Heart right ventricle (tissue), 16 donors: ENCODE results near the gene ZBTB40. TPM values are rescaled to one million over a fixed set of nuclear protein-coding genes. Genes with fewer than 3 reads are reported as not detected.
A peak's percentile ranks its signal among the peaks of the same experiment; 100 is the strongest.

Experiments used
- ATAC-seq, 8 donors: fragments of 200-7000 bp; cut with Tn5 transposase; one replicate each; pipeline ENCODE4 v1.9.1; 2020; ENCODE audit warnings: mild to moderate bottlenecking in 8 of 8, moderate library complexity in 8 of 8, moderate number of reproducible peaks in 1 of 8
- DNase-seq, 2 donors: peaks; one replicate each; pipeline ENCODE4 v3.0.0-alpha.2; 2020
- H3K27ac ChIP-seq, 10 donors: fragments of 200-600 bp; sonication (generic) in 2 of 10; one replicate each; pipeline versions ENCODE4 v1.5.0 to v1.8.0; 2020 to 2022; ENCODE audit warnings: mild to moderate bottlenecking in 3 of 10
- H3K27me3 ChIP-seq, 7 donors: fragments of 200-600 bp; one replicate each; pipeline ENCODE4 v1.8.0; 2021 to 2022; ENCODE audit warnings: mild to moderate bottlenecking in 2 of 7
- H3K36me3 ChIP-seq, 9 donors: fragments of 200-600 bp; sonication (generic) in 1 of 9; one replicate each; pipeline versions ENCODE4 v1.5.0 to v1.8.0; 2020 to 2022; ENCODE audit warnings: mild to moderate bottlenecking in 2 of 9
- H3K4me1 ChIP-seq, 9 donors: fragments of 200-600 bp; sonication (generic) in 1 of 9; one replicate each; pipeline versions ENCODE4 v1.5.0 to v1.8.0; 2020 to 2022; ENCODE audit warnings: mild to moderate bottlenecking in 4 of 9
- H3K4me3 ChIP-seq, 10 donors: fragments of 200-600 bp; sonication (generic) in 2 of 10; one replicate each; pipeline versions ENCODE4 v1.5.0 to v1.8.0; 2020 to 2022; ENCODE audit warnings: mild to moderate bottlenecking in 7 of 10, moderate library complexity in 2 of 10
- H3K9me3 ChIP-seq, 11 donors: fragments of 200-600 bp in 10 of 11; sonication (generic) in 2 of 11; one replicate each; pipeline versions ENCODE4 v1.5.0 to v1.8.0; 2013 to 2022; ENCODE audit warnings: mild to moderate bottlenecking in 2 of 11, control low read depth in 1 of 11, moderate library complexity in 1 of 11
- WGBS, 2 donors: extraction: QIAGEN DNeasy Blood & Tissue Kit; methylation state at CpG; one replicate each; pipeline ENCODE4 v1.1.7; 2013; ENCODE audit warnings: inconsistent platforms in 1 of 2; 5-methylcytosine and 5-hydroxymethylcytosine counted together
- intact Hi-C, 10 donors: fragments of 100-400 bp; cut with DNase I; formaldehyde crosslinking; loops; one replicate each; pipeline versions ENCODE4 v1.11.1 to v1.14.2; 2022
- polyA plus RNA-seq, 2 donors: library from polyadenylated mRNA; stranded (reverse); fragments of 200-250 nt; gene quantifications; one replicate each; pipeline ENCODE4 v1.2.3, GENCODE V29; 2013
- total RNA-seq, 10 donors: library from RNA; stranded (reverse); fragmentation: NEBNext Ultra II Directional in 3 of 10; extraction: Animal tissue kit (Norgen Biotek cat#: 25700) in 3 of 10; gene quantifications; one replicate each; pipeline versions ENCODE4 v1.2.1 to v1.2.4, GENCODE V29; 2021 to 2023
- TF ChIP-seq, protein P1 (sequence below), 9 donors: fragments of 200-600 bp; sonication (generic) in 2 of 9; IDR thresholded peaks; one replicate each; pipeline versions ENCODE4 v1.5.0 to v1.8.0; 2021 to 2022; ENCODE audit warnings: antibody characterized with exemption in 9 of 9, mild to moderate bottlenecking in 5 of 9, moderate library complexity in 1 of 9
- donor health status: Arrhythmogenic right ventricular cardiomyopathy.
- donor health status: ischemic (EF 13 %, LVEDD 7.1; RV severe dilation, severe dysfunction).
- donor health status: healthy with polysubstance abuse.
- donor health status: DM: no; HTN: yes; CAD: no.
- donor health status: DM: no; HTN: no; CAD: no.
- donor health status: ischemic (EF 25% LVEDD 6.9; RV normal size, moderate dysfunction).
- donor health status: ischemic (EF 25% LVEDD 5.7; RV mildly dilated, moderate dysfunction).
- donor health status: healthy.
- donor health status: DM: yes; HTN: yes; CAD: no.
- donor health status: Ischemic cardiomyopathy.
- donor health status: ischemic (EF 35%, LVEDD 5.7; RV mildly dilated, moderate dysfunction).
- donor health status: nonischemic (EF 11% LVEDD 7.7; RV severe dilation, severe dysfunction).
- donor health status: DM: yes; HTN: yes; CAD: no.
- donor health status: PGD.
- donor health status: ischemic (EF 29% LVEDD 5.4; RV normal size, mild dysfunction).
- donor health status: nonischemic (EF 23%, LVEDD 6.1; RV moderate dilation, normal function).

ZBTB40 gene
- total and polyA plus RNA-seq, 12 donors, result 3.2 to 18.2 (median 13.2) TPM

DNA sequence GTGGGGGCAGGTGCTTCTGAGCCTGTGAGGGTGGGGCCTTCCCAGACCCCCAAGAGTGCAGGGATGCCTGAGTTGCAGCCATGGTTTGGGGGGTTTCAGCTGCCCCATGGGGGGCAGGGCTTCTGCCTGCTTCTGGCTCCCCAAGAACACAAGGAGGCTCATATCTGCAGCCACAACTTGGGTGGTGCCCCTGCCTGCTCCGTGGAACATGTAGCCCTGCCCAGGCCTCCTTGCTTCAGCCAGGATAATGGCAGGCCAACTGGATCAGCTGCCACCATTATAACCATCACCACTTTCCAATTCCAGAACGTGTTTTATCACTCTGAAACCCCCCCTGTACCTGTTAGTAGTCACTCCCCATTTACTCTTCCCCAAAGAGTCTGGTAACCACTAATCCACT lies 14.0 kb downstream of the ZBTB40 start:
- intact Hi-C loops, result no loop called here
- H3K27ac ChIP-seq, result peak overlapping the region in 1 of 10 donors; percentile 14
- no peaks in the 10 kb centered on the region for H3K36me3 ChIP-seq
- TF ChIP-seq, protein P1, sequence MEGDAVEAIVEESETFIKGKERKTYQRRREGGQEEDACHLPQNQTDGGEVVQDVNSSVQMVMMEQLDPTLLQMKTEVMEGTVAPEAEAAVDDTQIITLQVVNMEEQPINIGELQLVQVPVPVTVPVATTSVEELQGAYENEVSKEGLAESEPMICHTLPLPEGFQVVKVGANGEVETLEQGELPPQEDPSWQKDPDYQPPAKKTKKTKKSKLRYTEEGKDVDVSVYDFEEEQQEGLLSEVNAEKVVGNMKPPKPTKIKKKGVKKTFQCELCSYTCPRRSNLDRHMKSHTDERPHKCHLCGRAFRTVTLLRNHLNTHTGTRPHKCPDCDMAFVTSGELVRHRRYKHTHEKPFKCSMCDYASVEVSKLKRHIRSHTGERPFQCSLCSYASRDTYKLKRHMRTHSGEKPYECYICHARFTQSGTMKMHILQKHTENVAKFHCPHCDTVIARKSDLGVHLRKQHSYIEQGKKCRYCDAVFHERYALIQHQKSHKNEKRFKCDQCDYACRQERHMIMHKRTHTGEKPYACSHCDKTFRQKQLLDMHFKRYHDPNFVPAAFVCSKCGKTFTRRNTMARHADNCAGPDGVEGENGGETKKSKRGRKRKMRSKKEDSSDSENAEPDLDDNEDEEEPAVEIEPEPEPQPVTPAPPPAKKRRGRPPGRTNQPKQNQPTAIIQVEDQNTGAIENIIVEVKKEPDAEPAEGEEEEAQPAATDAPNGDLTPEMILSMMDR (IDR thresholded peaks at IDR 0.05), result no peak
- H3K27me3 ChIP-seq, result no peaks in the 10 kb centered on the region
- DNase-seq (no peak), ATAC-seq (no peak)
- WGBS, 2 donors, result 48 to 72% methylated on average over 2 of the region's 2 CpGs
- H3K4me3 ChIP-seq, result no peak overlapping the region
- H3K9me3 ChIP-seq, result peaks cover 0 to 13% (median 0%) of the 10 kb centered on the region in 11 donors
- peaks cover under 1 to 33% (median 15%) of the 10 kb centered on the region in 9 donors for H3K4me1 ChIP-seq

GRCh38 chr1:22470227-22470626 lies 18.6 kb downstream of the ZBTB40 start:
- Histone ChIP-seq H3K4me1 (peaks cover 2 to 62% (median 42%) of the 10 kb centered on the region in 9 donors), H3K9me3 (peaks cover 0 to 10% (median 0%) of the 10 kb centered on the region in 11 donors), H3K4me3 (no peak overlapping the region), H3K27me3 (no peaks in the 10 kb centered on the region), H3K36me3 (no peaks in the 10 kb centered on the region), H3K27ac (no peak overlapping the region)
- ATAC-seq, result no peak
- no peak for DNase-seq
- TF ChIP-seq, protein P1 (IDR thresholded peaks at IDR 0.05), result no peak
- 85 to 92% methylated on average over 4 of the region's 4 CpGs for WGBS, 2 donors
- intact Hi-C loops, result no loop called here

GRCh38 chr1:22471078-22471477 lies 19.4 kb downstream of the ZBTB40 start:
- peaks cover 2 to 58% (median 42%) of the 10 kb centered on the region in 9 donors for H3K4me1 ChIP-seq
- ATAC-seq, result peak in 7 of 8 donors; percentile 32 to 74 (median 60)
- peak; percentile 33 to 61 for DNase-seq

DNA sequence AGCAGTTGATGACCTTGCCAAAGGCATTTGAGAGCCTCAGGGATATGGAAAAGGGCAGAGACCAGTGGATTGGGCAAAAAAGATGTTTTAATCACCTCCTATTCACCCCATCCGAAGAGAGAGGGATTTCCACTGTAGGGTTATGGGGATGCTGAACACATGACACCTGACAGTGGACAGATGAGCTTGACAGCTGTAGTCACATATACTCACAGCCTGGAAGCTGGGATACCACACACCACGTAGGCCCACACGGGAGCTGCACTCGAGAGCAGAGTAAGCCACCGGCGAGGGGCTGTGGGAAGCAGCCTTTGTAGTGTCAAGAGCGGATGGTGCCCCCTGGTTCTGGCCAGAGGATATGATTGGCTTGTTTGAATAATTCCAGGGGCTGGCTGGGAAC lies 20.0 kb downstream of the ZBTB40 start:
- no peaks in the 10 kb centered on the region for H3K9me3 ChIP-seq
- H3K36me3 ChIP-seq, result no peaks in the 10 kb centered on the region
- ATAC-seq, result peak in 7 of 8 donors; percentile 22 to 54 (median 36)
- no peak overlapping the region for H3K4me3 ChIP-seq
- H3K4me1 ChIP-seq, result peaks cover 2 to 58% (median 42%) of the 10 kb centered on the region in 9 donors
- TF ChIP-seq, protein P1 (IDR thresholded peaks at IDR 0.05), result no peak
- 87 to 91% methylated on average over 7 of the region's 7 CpGs for WGBS, 2 donors
- H3K27me3 ChIP-seq, result no peaks in the 10 kb centered on the region
- intact Hi-C loops, result no loop called here
- peak overlapping the region in 4 of 10 donors; percentile 11 to 67 (median 52) for H3K27ac ChIP-seq
- DNase-seq, result no peak

More at GRCh38 chr1:22471078-22471477, 19.4 kb downstream of the ZBTB40 start:
- TF ChIP-seq, protein P1 (IDR thresholded peaks at IDR 0.05), result no peak
- Histone ChIP-seq H3K4me3 (no peak overlapping the region), H3K27me3 (no peaks in the 10 kb centered on the region), H3K27ac (peak overlapping the region in 2 of 10 donors; percentile 11 to 41), H3K9me3 (peaks cover 0 to 1% (median 0%) of the 10 kb centered on the region in 11 donors), H3K36me3 (no peaks in the 10 kb centered on the region)
- 46 to 51% methylated on average over 2 of the region's 2 CpGs for WGBS, 2 donors
- intact Hi-C loops, result no loop called here
